Measurements from ENCODE around the gene PRG3. TPM values are rescaled to one million over a fixed set of nuclear protein-coding genes. Genes with fewer than 3 reads are reported as not detected.

The PRG3 gene
- total and polyA plus RNA-seq, 2 of the 4 experiments (the other 2 are of a cell fraction), result not detected

GRCh38 chr11:57424792-57425564 lies 44.0 kb upstream of the PRG3 start:
- in situ Hi-C loops (cut with MboI; ENCODE audit: low sequenced_read_pairs) (no loop called here), intact Hi-C loops (cut with micrococcal nuclease) (no loop called here), dilution Hi-C loops (cut with HindIII; ENCODE audit: low sequenced_read_pairs, unreplicated experiment) (no loop called here)
- Histone ChIP-seq H2AK5ac (ENCODE audit: low read depth, low read length) (peak overlapping the region; percentile 92), H3K4me1 (ENCODE audit: control insufficient read depth, insufficient read depth, low read length) (peaks cover 31% of the 10 kb centered on the region), H2BK15ac (ENCODE audit: low read depth, low read length) (peak overlapping the region; percentile 62; the same call in 2 of the 3 replicates), H4K20me1 (ENCODE audit: insufficient read depth, low read length) (0 out of 2 replicates have a peak, but pooled peaks cover 4% of the 10 kb centered on the region), H2AK9ac (replicated peaks; ENCODE audit: low read depth, low read length, poor library complexity) (peak overlapping the region; percentile 88), H4K5ac (ENCODE audit: low read depth, low read length) (peak overlapping the region; percentile 46), H4K91ac (ENCODE audit: insufficient read depth, low read depth, low read length) (peak overlapping the region; percentile 80), H3K56ac (ENCODE audit: extremely low read depth, insufficient read depth, low read length) (no peak overlapping the region), H2BK120ac (ENCODE audit: low read depth, low read length) (peak overlapping the region; percentile 88), H3K23ac (ENCODE audit: low read depth, low read length) (peak overlapping the region; percentile 3; the same call in 1 of the 2 replicates), H3K9ac (ENCODE audit: low read depth, low read length) (no peak overlapping the region), H3K14ac (replicated peaks; ENCODE audit: low read depth, low read length) (peak overlapping the region; percentile 77), H3K27ac (ENCODE audit: insufficient read depth, low read length) (peak overlapping the region; percentile 11; the same call in 1 of the 2 replicates), H3K4me3 (ENCODE audit: insufficient read depth, low read depth, low read length) (no peak overlapping the region), H4K8ac (ENCODE audit: low read depth in 2 of 2, low read length in 2 of 2) (peak overlapping the region; percentile 53 to 73; a peak in 3 of 4 replicates), H3K9me3 (ENCODE audit: control insufficient read depth, insufficient read depth, low read length) (no peaks in the 10 kb centered on the region), H3K27me3 (ENCODE audit: control insufficient read depth, insufficient read depth, low read length) (no peaks in the 10 kb centered on the region), H3K4me2 (ENCODE audit: low read depth, low read length) (no peak overlapping the region), H3K79me1 (ENCODE audit: low read depth in 1 of 2, low read length in 2 of 2) (peaks cover 6 to 23% of the 10 kb centered on the region in 2 experiments; a peak in 3 of 4 replicates), H2AFZ (replicated peaks; ENCODE audit: low read length, poor library complexity) (peak overlapping the region; percentile 80), H3K9me1 (ENCODE audit: insufficient read depth, low read length) (peaks cover 18% of the 10 kb centered on the region), H3K18ac (ENCODE audit: low read depth, low read length) (peak overlapping the region; percentile 11), H2BK20ac (ENCODE audit: low read depth, low read length) (peak overlapping the region; percentile 87), H3K36me3 (ENCODE audit: control insufficient read depth, insufficient read depth, low read length) (0 out of 2 replicates have a peak, but pooled peaks cover 6% of the 10 kb centered on the region), H2BK5ac (ENCODE audit: low read depth, low read length, poor library complexity, severe bottlenecking) (peak overlapping the region; percentile 55), H3K4ac (ENCODE audit: low read depth, low read length) (peak overlapping the region; percentile 91)
- DNase-seq (peak; percentile 95), ATAC-seq (ENCODE audit: low read depth) (peak; percentile 68)
- ChIA-PET CTCF (no interaction called here), POLR2A (ENCODE audit: unreplicated experiment) (no interaction called here)
- BruUV-seq (replicated peaks), result no TSS peak
- 82% methylated on average over 2 of the region's 15 CpGs; no CpG with 5 or more reads in 1 of the 2 experiments for WGBS, 2 experiments (ENCODE audit: extremely low coverage in 2 of 2, insufficient read length in 1 of 2)
- TF ChIP-seq BHLHE40 (IDR thresholded peaks at IDR 0.05; ENCODE audit: low read depth, low read length), result peak; percentile 95
- no peak for TF ChIP-seq RFX5 (IDR thresholded peaks at IDR 0.05; ENCODE audit: low read depth, low read length)
- TF ChIP-seq RCOR1 (IDR thresholded peaks at IDR 0.05; ENCODE audit: insufficient replicate concordance, low read length), result peak; percentile 30
- TF ChIP-seq RAD21 (IDR thresholded peaks at IDR 0.05; ENCODE audit: low read length), result no peak
- TF ChIP-seq CHD1 (IDR thresholded peaks at IDR 0.05; ENCODE audit: low read depth, low read length), result no peak
- no peak for TF ChIP-seq POLR2A (IDR thresholded peaks at IDR 0.05; ENCODE audit: low read depth, low read length)
- TF ChIP-seq SMC3 (IDR thresholded peaks at IDR 0.05; ENCODE audit: low read depth, low read length), result no peak
- TF ChIP-seq NFE2L2 (IDR thresholded peaks at IDR 0.05; ENCODE audit: low read depth, low read length), result no peak
- TF ChIP-seq MXI1 (IDR thresholded peaks at IDR 0.05; ENCODE audit: borderline replicate concordance, low read depth, low read length), result peak; percentile 70
- TF ChIP-seq FOS (IDR thresholded peaks at IDR 0.05; ENCODE audit: low read depth, low read length), result peak; percentile 77
- peak; percentile 62; the same call in 1 of the 2 replicates for TF ChIP-seq USF2 (IDR thresholded peaks at IDR 0.05; ENCODE audit: low read depth, low read length)
- TF ChIP-seq MAFK (IDR thresholded peaks at IDR 0.05; ENCODE audit: low read depth, low read length), result no peak
- peak; percentile 80 for TF ChIP-seq CEBPB (IDR thresholded peaks at IDR 0.05; ENCODE audit: low read depth, low read length)
- no peak for TF ChIP-seq ELK1 (IDR thresholded peaks at IDR 0.05; ENCODE audit: borderline replicate concordance, low read depth, low read length)

All from IMR-90 (cell line).